Nephron (organoid): ENCODE measurements around the gene HBD.

ENCODE experiments used
- H3K27ac Mint-ChIP-seq, 3 experiments: 2 replicates each; pipeline ENCODE4 v1.8.0; 2020; ENCODE audit warnings: mixed read lengths in 3 of 3, mild to moderate bottlenecking in 2 of 3, moderate library complexity in 1 of 3
- H3K27me3 Mint-ChIP-seq: 2 replicates; pipeline ENCODE4 v1.8.0; 2021; ENCODE audit warnings: low read depth, mild to moderate bottlenecking, moderate library complexity, mixed read lengths
- H3K36me3 Mint-ChIP-seq: 2 replicates; pipeline ENCODE4 v1.8.0; 2020; ENCODE audit warnings: low read depth, mixed read lengths
- H3K4me1 Mint-ChIP-seq: 2 replicates; pipeline ENCODE4 v1.8.0; 2020; ENCODE audit warnings: mixed read lengths
- H3K4me3 Mint-ChIP-seq, 3 experiments: 2 replicates each; pipeline ENCODE4 v1.8.0; 2020; ENCODE audit warnings: mild to moderate bottlenecking in 3 of 3, mixed read lengths in 3 of 3, moderate library complexity in 2 of 3
- H3K9me3 Mint-ChIP-seq: 2 replicates; pipeline ENCODE4 v1.8.0; 2020; ENCODE audit warnings: mixed read lengths
- CTCF ChIP-seq, 3 experiments: fragments of 200-600 bp; sonication (generic); IDR thresholded peaks; one replicate each; pipeline ENCODE4 v1.5.0; 2021; ENCODE audit warnings: antibody characterized with exemption in 3 of 3; ENCODE audit not compliant: unreplicated experiment in 3 of 3

The HBD gene

GRCh38 chr11:5232821-5233220 lies 1.5 kb downstream of the HBD start:
- no peak for TF ChIP-seq CTCF (IDR thresholded peaks at IDR 0.05; ENCODE audit: unreplicated experiment in 3 of 3)
- Mint-ChIP-seq H3K36me3 (no peaks in the 10 kb centered on the region), H3K27ac (no peak overlapping the region), H3K4me1 (no peaks in the 10 kb centered on the region), H3K27me3 (peaks cover 4% of the 10 kb centered on the region), H3K4me3 (no peak overlapping the region), H3K9me3 (no peaks in the 10 kb centered on the region)

GRCh38 chr11:5232176-5232575 lies 2.1 kb downstream of the HBD start:
- no peak overlapping the region for H3K27ac Mint-ChIP-seq
- peaks cover 4% of the 10 kb centered on the region for H3K27me3 Mint-ChIP-seq
- no peak for TF ChIP-seq CTCF (IDR thresholded peaks at IDR 0.05; ENCODE audit: unreplicated experiment in 3 of 3)
- H3K4me1 Mint-ChIP-seq: no peaks in the 10 kb centered on the region
- H3K9me3 Mint-ChIP-seq: no peaks in the 10 kb centered on the region
- no peaks in the 10 kb centered on the region for H3K36me3 Mint-ChIP-seq
- H3K4me3 Mint-ChIP-seq: no peak overlapping the region

DNA sequence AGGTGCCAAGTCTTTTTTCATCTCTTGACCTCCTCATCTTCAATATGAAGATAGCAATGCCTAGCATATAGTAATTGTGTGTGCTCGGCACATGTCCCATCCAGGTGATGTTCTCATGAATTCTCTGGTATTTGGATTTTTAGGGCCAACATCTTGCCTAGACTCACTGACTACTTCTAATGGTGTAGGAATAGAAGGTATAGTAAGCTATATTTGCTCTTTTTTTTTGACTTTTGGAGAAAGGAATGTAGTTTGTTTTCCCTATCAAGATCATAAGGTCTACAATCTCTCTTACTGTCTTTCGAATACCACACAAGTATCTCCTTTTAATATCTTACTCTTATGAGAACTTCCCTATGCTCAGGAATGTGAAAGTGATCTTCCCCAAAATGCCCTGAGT lies 3.2 kb downstream of the HBD start:
- no peak for TF ChIP-seq CTCF (IDR thresholded peaks at IDR 0.05; ENCODE audit: unreplicated experiment in 3 of 3)
- Mint-ChIP-seq H3K4me3 (no peak overlapping the region), H3K27me3 (peaks cover 6% of the 10 kb centered on the region), H3K4me1 (no peaks in the 10 kb centered on the region), H3K36me3 (no peaks in the 10 kb centered on the region), H3K27ac (no peak overlapping the region), H3K9me3 (no peaks in the 10 kb centered on the region)

DNA sequence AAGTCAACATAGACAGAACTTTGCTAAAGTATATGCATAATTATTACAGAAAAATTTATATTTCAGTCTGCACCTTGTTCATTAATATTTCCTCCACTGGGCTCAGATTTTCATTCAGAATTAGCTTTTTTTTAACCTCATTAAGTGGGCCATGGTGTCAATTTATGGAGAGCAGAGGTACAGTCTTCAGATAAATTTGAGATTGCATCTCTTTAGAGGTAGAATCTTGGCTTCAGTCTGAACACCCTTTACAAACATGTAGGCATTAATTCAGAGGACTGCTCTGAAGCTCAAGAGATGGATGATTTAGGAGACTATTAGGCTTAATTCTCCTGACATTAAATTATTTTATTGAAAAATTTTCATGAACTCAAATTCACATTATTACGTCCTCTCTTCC lies 4.0 kb downstream of the HBD start:
- Mint-ChIP-seq H3K36me3 (no peaks in the 10 kb centered on the region), H3K9me3 (no peaks in the 10 kb centered on the region), H3K27ac (no peak overlapping the region), H3K4me3 (no peak overlapping the region), H3K4me1 (no peaks in the 10 kb centered on the region), H3K27me3 (peaks cover 6% of the 10 kb centered on the region)
- TF ChIP-seq CTCF (IDR thresholded peaks at IDR 0.05; ENCODE audit: unreplicated experiment in 3 of 3): no peak

- no peaks in the 10 kb centered on the region for H3K9me3 Mint-ChIP-seq
- no peak for TF ChIP-seq CTCF (IDR thresholded peaks at IDR 0.05; ENCODE audit: unreplicated experiment in 3 of 3)
- H3K4me1 Mint-ChIP-seq: no peaks in the 10 kb centered on the region
- no peak overlapping the region for H3K4me3 Mint-ChIP-seq
- H3K36me3 Mint-ChIP-seq: no peaks in the 10 kb centered on the region
- no peak overlapping the region for H3K27ac Mint-ChIP-seq
- H3K27me3 Mint-ChIP-seq: peaks cover 6% of the 10 kb centered on the region
Measured at GRCh38 chr11:5229796-5230195, 4.5 kb downstream of the HBD start.

GRCh38 chr11:5229356-5229755 lies 4.9 kb downstream of the HBD start:
- no peaks in the 10 kb centered on the region for H3K9me3 Mint-ChIP-seq
- H3K27me3 Mint-ChIP-seq: peaks cover 5% of the 10 kb centered on the region
- H3K4me1 Mint-ChIP-seq: no peaks in the 10 kb centered on the region
- no peak for TF ChIP-seq CTCF (IDR thresholded peaks at IDR 0.05; ENCODE audit: unreplicated experiment in 3 of 3)
- no peaks in the 10 kb centered on the region for H3K36me3 Mint-ChIP-seq
- no peak overlapping the region for H3K27ac Mint-ChIP-seq
- H3K4me3 Mint-ChIP-seq: no peak overlapping the region
